SU-DHL-6 (cell line): ENCODE results near the gene ATP10D.

Experiments used
- EZH2phosphoT487 ChIP-seq: fragments of 200-600 bp; sonication (generic), shearing (Covaris generic); conservative IDR thresholded peaks from 2 replicates; pipeline ENCODE4 v1.6.1; 2018; ENCODE audit warnings: mild to moderate bottlenecking, antibody characterized with exemption, low read length, moderate library complexity, mixed read lengths
- TF ChIP-seq, protein P1 (sequence below): fragments of 200-600 bp; sonication (generic); IDR thresholded peaks from one replicate; pipeline ENCODE4 v1.5.1; 2017; ENCODE audit warnings: antibody characterized with exemption, mild to moderate bottlenecking, low read length, moderate library complexity; ENCODE audit not compliant: insufficient read depth, poor library complexity, severe bottlenecking

DNA sequence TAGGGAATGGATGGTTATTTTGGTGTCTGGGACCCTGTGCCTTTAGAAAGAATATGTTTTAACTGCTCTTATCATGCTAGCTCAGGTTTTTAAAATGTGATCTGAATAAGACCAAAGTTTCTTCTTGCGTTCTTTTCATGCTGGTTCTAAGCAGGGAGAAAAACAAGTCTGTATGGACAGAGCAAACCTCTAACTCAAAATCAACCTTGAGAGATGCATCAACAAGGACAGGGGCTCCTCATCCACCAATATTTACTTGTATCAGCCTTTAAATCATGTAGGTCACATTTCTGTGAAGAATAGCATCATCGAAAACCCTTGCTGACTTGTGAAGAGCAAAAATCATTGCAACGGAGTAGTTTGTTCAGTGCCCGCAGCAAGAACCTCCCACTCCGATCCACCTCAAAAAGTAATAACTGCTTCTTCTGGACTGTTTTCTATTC, 1.2 kb downstream of the ATP10D start:
- TF ChIP-seq, protein P1, sequence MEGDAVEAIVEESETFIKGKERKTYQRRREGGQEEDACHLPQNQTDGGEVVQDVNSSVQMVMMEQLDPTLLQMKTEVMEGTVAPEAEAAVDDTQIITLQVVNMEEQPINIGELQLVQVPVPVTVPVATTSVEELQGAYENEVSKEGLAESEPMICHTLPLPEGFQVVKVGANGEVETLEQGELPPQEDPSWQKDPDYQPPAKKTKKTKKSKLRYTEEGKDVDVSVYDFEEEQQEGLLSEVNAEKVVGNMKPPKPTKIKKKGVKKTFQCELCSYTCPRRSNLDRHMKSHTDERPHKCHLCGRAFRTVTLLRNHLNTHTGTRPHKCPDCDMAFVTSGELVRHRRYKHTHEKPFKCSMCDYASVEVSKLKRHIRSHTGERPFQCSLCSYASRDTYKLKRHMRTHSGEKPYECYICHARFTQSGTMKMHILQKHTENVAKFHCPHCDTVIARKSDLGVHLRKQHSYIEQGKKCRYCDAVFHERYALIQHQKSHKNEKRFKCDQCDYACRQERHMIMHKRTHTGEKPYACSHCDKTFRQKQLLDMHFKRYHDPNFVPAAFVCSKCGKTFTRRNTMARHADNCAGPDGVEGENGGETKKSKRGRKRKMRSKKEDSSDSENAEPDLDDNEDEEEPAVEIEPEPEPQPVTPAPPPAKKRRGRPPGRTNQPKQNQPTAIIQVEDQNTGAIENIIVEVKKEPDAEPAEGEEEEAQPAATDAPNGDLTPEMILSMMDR = no peak
- no peak for TF ChIP-seq EZH2phosphoT487
